HK-2 (cell line): ENCODE measurements around the gene PRSS48.

Experiments
- DNase-seq: peaks from one replicate; pipeline ENCODE4 v3.0.0-alpha.2; 2018; ENCODE audit not compliant: unreplicated experiment

PRSS48 gene

DNA sequence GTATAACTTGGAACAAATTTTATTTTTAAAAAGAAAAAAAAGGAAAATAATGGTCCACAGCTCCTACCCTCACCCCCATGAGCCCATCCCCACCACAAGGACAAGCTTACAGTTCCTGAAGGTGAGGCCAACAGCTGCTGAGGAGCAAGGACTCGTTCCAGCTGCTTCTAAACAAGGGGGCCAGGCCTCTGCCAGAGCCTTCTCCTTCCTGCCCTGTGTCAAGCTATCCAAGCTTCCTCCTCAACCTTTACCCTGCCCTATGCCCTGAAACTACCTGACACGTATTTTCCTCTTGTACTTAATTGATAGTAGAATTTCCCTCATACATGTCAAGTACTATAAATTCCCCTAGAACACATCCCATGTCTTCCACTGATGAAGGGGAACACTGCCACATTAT is 39.7 kb downstream of the PRSS48 start:
- no peak for DNase-seq

- no peak for DNase-seq
Observed at GRCh38 chr4:151318307-151319006, 41.5 kb downstream of the PRSS48 start.

GRCh38 chr4:151319490-151319889 is 42.5 kb downstream of the PRSS48 start:
- DNase-seq, result no peak

GRCh38 chr4:151321586-151321985 is 44.6 kb downstream of the PRSS48 start:
- DNase-seq, result no peak

DNA sequence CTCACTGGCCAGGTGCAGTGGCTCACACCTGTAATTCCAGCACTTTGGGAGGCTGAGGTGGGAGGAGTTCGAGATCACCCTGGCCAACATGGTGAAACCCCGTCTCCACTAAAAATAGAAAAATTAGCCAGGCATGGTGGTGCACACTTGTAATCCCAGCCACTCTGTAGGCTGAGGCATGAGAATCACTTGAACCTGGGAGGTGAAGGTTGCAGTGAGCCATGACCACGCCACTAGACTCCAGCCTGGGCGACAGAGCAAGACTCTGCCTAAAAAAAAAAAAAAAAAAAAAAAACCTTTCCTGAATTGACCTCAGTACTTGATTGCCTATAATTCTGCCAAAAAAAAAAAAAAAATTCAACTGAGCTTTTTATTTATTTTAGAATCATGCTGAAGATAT is 45.2 kb downstream of the PRSS48 start:
- peak; percentile 20 for DNase-seq

DNA sequence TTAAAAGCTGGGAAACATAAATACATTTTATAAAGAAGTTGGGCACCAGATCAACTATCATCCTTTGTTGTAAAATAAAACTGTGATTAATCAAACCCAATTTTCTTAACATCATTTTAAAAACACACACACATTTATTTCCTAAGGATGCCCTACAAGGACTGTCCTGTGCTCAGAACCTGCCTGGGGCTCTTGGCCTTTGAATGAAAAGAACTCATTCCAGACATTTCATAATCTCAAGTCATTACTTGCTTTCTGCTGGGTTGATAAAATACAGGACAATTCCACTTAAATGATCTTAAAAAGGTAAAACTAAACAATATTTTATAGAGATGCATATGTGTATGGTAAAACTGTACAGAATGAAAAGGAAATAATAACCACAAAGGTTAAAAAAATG is 45.6 kb downstream of the PRSS48 start:
- DNase-seq, result no peak

GRCh38 chr4:151323667-151324066 is 46.7 kb downstream of the PRSS48 start:
- no peak for DNase-seq

GRCh38 chr4:151324124-151324751 is 47.3 kb downstream of the PRSS48 start:
- no peak for DNase-seq

DNA sequence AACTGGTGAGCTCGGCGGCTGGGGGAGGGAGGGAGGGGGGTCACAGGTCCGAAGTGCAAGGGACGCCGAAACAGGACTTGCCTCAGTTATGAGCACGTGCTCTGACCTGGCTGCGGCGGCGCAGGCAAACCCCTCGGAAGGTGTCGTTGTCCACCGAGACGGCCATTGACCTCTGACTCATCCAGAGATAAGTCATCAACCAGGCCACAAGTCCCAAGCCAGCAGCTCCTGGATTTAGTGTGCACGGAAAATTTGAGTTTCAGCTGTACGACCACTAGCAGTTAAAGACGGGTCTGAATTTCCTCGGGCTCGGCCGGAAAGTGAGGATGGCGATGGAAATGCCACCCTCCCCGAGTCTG is 47.8 kb downstream of the PRSS48 start:
- peak; percentile 79 for DNase-seq

DNA sequence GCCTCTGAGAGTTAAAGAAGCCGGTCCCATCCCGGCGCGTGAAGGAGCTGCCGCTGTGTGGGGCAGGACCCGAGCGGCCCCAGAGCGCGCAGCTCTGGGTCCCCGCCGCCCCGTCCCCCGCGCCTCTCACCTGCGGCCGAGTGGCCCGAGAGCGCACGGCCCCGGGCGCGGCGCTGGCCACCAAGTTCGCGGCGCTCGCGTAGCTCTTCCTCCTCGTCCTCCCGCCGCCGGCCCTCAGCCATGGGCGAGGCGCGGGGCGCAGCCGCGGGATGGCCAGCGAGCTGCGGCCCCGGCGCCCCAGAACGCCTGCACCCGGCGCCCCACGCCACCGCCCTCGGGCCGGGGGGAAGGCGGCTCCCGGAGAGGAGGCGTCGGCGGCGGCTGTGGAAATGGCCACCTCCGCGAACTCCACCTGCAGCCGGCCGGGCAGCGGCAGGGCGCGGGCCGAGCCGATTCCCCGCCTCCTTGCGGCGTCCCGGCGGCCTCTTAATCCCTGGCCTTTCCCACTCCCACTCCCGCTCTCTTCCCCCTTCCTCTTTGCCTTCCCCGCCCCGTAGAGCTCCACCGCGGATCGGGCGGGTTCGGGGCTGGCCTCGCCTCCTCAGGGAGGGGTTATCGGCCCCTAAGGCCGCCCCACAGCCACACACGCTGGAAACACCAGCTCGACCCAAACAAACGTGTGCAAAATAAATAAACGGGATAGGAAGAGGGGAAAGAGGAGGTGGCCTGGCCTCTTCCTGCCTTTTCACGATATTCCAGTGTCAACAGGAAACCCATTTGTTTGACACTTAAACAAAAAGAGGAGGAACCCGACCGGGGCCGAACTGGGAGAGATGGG is 48.4 kb downstream of the PRSS48 start, which contains the start of gene SH3D19:
TSS of gene SH3D19 (minus strand) at position 495 of the 838 bp plus-strand sequence. CDS start at position 242, 253 bp downstream.
- DNase-seq, result peak; percentile 81

DNA sequence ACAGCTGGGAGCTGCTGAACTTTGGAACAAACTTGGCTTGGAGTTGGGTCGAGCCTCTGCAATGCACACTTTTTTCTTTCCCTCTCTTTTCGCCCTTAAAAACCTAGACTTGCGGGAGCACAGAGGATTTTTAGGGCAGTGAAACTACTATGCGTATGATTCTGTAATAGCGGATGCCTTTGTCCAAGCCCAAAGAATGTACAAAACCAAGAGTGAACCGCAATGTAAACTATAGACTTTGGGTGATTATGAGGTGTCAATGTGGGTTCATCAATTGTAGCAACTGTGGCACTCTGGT is 48.9 kb downstream of the PRSS48 start:
- DNase-seq, result no peak

- DNase-seq, result no peak
Observed at GRCh38 chr4:151329217-151330007, 52.5 kb downstream of the PRSS48 start.

DNA sequence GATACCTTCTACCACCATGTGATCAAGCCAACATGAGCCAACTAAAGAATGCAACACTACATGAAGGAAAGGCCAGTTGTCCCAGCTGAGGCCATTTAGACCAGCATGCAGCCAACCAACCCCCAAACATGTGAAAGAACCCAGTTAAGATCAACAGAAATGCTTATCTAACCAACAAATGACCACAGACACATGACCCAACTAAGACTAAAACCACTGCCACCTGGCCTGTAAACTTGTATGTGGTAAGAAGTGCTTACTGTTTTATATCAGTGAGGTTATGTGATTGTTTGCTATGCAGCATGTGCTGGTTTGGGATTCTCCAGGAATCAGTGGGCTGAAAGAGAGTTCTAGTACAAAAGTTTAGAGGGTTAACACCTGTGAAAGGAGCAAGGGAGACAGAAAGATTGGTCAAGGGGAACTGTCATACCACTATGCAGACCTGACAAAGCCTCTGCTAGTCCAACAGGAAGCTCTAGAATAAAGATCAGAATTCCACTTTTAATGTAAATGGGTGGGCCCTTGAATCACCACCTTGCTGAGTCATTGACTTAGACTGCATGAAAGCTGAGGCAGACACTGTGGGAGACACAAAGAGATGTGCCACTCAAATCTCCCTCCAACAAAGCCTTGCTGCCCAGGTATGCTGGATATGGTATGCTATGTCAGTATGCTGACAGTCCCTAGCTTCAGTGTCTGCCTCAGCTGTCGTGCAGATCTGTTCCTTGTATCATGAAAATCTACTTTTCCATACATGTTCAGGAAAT is 54.5 kb downstream of the PRSS48 start:
- DNase-seq, result no peak

GRCh38 chr4:151339467-151339866 is 62.5 kb downstream of the PRSS48 start:
- DNase-seq, result no peak

GRCh38 chr4:151340751-151341385 is 63.9 kb downstream of the PRSS48 start:
- no peak for DNase-seq
